Spleen (tissue), 11 donors: ENCODE measurements around the gene CELF6. TPM values are rescaled to one million over a fixed set of nuclear protein-coding genes. Genes with fewer than 3 reads are reported as not detected.

Experiments
- DNase-seq: peaks from one replicate; pipeline ENCODE4 v3.0.0-alpha.2; 2020
- H3K27ac ChIP-seq, 8 donors: fragments of 200-600 bp; sonication (generic) in 7 of 8; 1 replicate in 4 of 8; 2 replicates in 4 of 8; pipeline versions ENCODE4 v1.5.0 to v1.8.0; 2016 to 2021; ENCODE audit warnings: inconsistent platforms in 4 of 8, mild to moderate bottlenecking in 4 of 8, moderate library complexity in 1 of 8
- H3K27me3 ChIP-seq, 7 donors: fragments of 200-600 bp; sonication (generic) in 6 of 7; replicated peaks in 1 of 7; 1 replicate in 4 of 7; 2 replicates in 3 of 7; pipeline versions ENCODE4 v1.5.0 to v1.8.0; 2016 to 2021; ENCODE audit warnings: inconsistent platforms in 3 of 7, mild to moderate bottlenecking in 1 of 7
- H3K36me3 ChIP-seq, 6 donors: fragments of 200-600 bp; sonication (generic) in 5 of 6; 1 replicate in 4 of 6; 2 replicates in 2 of 6; pipeline versions ENCODE4 v1.5.0 to v1.8.0; 2016 to 2021; ENCODE audit warnings: inconsistent platforms in 2 of 6
- H3K4me1 ChIP-seq, 6 donors: fragments of 200-600 bp; sonication (generic) in 5 of 6; 1 replicate in 3 of 6; 2 replicates in 3 of 6; pipeline versions ENCODE4 v1.5.0 to v1.8.0; 2016 to 2021; ENCODE audit warnings: inconsistent platforms in 3 of 6
- H3K4me3 ChIP-seq, 8 donors: fragments of 200-600 bp; sonication (generic) in 7 of 8; 1 replicate in 4 of 8; 2 replicates in 4 of 8; pipeline versions ENCODE4 v1.5.0 to v1.8.0; 2016 to 2021; ENCODE audit warnings: inconsistent platforms in 4 of 8, mild to moderate bottlenecking in 4 of 8, moderate library complexity in 2 of 8
- H3K9me3 ChIP-seq, 8 donors: fragments of 200-600 bp; sonication (generic) in 7 of 8; 1 replicate in 4 of 8; 2 replicates in 4 of 8; pipeline versions ENCODE4 v1.5.0 to v1.8.0; 2016 to 2021; ENCODE audit warnings: inconsistent platforms in 4 of 8
- POLR2A ChIP-seq, 3 donors: fragments of 450-650 bp; IDR thresholded peaks; one replicate each; pipeline ENCODE4 v1.5.1; 2017; ENCODE audit warnings: antibody characterized with exemption in 3 of 3, mild to moderate bottlenecking in 1 of 3
- POLR2AphosphoS5 ChIP-seq, 3 donors: sonication (generic); formaldehyde crosslinking; IDR thresholded peaks; one replicate each; pipeline ENCODE4 v1.5.1; 2017; ENCODE audit warnings: antibody characterized with exemption in 3 of 3
- WGBS, 5 donors: extraction: QIAGEN DNeasy Blood & Tissue Kit in 3 of 5; methylation state at CpG; one replicate each; pipeline versions ENCODE4 v1.1.5 to v1.1.7; 2013 to 2018; 5-methylcytosine and 5-hydroxymethylcytosine counted together
- intact Hi-C: fragments of 100-400 bp; cut with DNase I; formaldehyde crosslinking; loops from one replicate; pipeline ENCODE4 v1.15.0; 2023; ENCODE audit warnings: low total_unique reads
- polyA plus RNA-seq, 3 donors: library from polyadenylated mRNA; stranded (reverse); fragments of 200-250 nt; gene quantifications; one replicate each; pipeline ENCODE4 v1.2.1, GENCODE V29; 2013
- total RNA-seq, 7 donors: library from RNA; depleted of rRNA in 3 of 7; stranded (reverse); fragments of >200 nt in 3 of 7; fragmentation: NEBNext Ultra II Directional in 4 of 7; extraction: Animal tissue kit (Norgen Biotek cat#: 25700) in 4 of 7; gene quantifications; one replicate each; pipeline versions ENCODE4 v1.1.0 to v1.2.1, GENCODE V29; 2016 to 2021
- TF ChIP-seq, protein P1 (sequence below), 11 experiments: fragments of 200-600 bp in 7 of 11; fragments of 450-650 bp in 4 of 11; sonication (generic) in 4 of 11; IDR thresholded peaks in 8 of 11; conservative IDR thresholded peaks in 3 of 11; 1 replicate in 7 of 11; 2 replicates in 4 of 11; pipeline versions ENCODE4 v1.4.0 to v1.8.0; 2016 to 2021; ENCODE audit warnings: antibody characterized with exemption in 11 of 11, inconsistent platforms in 4 of 11, mild to moderate bottlenecking in 1 of 11
- donor health status: healthy with polysubstance abuse.
- donor health status: DM: no; HTN: no; CAD: no; lungs with moderate emphysema.
- donor health status: DM: no; HTN: no; CAD: no.
- donor health status: Bipolar disorder and iron deficiency.
- donor health status: healthy.
- donor health status: DM: no; HTN: no; CAD: no.
- donor health status: DM: yes; HTN: yes; CAD: no.

Gene CELF6
- total and polyA plus RNA-seq, 10 donors = 1.7 to 9.2 (median 3.8) TPM

DNA sequence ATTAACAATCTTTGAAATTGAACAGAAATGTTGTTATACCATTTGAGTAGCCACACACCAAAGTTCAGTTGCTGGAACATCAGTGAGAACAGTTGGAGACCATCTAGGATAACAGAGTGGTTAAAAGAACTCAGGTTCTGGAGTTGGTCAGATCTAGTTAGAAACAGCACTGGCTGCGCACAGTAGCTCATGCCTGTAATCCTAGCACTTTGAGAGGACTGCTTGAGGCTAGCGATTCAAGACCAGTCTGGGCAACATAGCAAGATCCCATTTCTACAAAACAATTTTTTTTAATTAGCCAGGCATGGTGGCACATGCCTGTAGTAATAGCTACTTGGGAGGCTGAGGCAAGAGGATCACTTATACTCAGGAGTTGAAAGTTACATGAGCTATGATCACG is 81.4 kb downstream of the CELF6 start:
- Histone ChIP-seq H3K27me3 (no peaks in the 10 kb centered on the region), H3K27ac (no peak overlapping the region), H3K9me3 (no peaks in the 10 kb centered on the region), H3K4me1 (peaks cover 0 to 24% (median 7%) of the 10 kb centered on the region in 6 donors), H3K4me3 (no peak overlapping the region), H3K36me3 (peaks cover 0 to 50% (median 35%) of the 10 kb centered on the region in 6 donors)
- TF ChIP-seq POLR2AphosphoS5 (IDR thresholded peaks at IDR 0.05) = no peak
- TF ChIP-seq POLR2A (IDR thresholded peaks at IDR 0.05) = no peak
- TF ChIP-seq, protein P1, sequence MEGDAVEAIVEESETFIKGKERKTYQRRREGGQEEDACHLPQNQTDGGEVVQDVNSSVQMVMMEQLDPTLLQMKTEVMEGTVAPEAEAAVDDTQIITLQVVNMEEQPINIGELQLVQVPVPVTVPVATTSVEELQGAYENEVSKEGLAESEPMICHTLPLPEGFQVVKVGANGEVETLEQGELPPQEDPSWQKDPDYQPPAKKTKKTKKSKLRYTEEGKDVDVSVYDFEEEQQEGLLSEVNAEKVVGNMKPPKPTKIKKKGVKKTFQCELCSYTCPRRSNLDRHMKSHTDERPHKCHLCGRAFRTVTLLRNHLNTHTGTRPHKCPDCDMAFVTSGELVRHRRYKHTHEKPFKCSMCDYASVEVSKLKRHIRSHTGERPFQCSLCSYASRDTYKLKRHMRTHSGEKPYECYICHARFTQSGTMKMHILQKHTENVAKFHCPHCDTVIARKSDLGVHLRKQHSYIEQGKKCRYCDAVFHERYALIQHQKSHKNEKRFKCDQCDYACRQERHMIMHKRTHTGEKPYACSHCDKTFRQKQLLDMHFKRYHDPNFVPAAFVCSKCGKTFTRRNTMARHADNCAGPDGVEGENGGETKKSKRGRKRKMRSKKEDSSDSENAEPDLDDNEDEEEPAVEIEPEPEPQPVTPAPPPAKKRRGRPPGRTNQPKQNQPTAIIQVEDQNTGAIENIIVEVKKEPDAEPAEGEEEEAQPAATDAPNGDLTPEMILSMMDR (IDR thresholded peaks at IDR 0.05 in 8 of 11, conservative IDR thresholded peaks at IDR 0.05 in 3 of 11) = no peak
- 94 to 97% (median 96%) methylated on average over 3 of the region's 3 CpGs for WGBS, 5 donors
- no peak for DNase-seq
- intact Hi-C loops = no loop called here

DNA sequence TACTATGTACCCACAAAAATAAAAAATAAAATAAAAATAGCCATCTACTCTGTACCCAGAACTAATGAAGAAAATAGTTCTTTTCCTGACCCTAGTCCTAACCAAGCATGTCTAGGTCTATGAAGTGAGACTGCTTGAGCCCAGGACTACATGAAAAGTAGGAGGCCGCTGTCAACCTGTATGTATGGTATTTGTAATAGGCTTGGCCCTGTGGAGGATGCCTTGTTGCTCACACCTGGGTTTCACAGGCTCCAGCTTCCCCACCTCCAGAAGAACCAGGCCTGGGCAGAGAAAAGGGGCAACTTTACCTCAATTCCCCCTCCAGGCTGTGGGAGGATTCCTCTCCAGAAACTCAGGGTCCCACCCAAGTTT is 82.1 kb downstream of the CELF6 start:
- no peak for DNase-seq
- no peak for TF ChIP-seq POLR2A (IDR thresholded peaks at IDR 0.05)
- TF ChIP-seq, protein P1 (IDR thresholded peaks at IDR 0.05 in 8 of 11, conservative IDR thresholded peaks at IDR 0.05 in 3 of 11) = no peak
- TF ChIP-seq POLR2AphosphoS5 (IDR thresholded peaks at IDR 0.05) = no peak
- Histone ChIP-seq H3K4me3 (no peak overlapping the region), H3K9me3 (no peaks in the 10 kb centered on the region), H3K4me1 (peaks cover 0 to 32% (median 11%) of the 10 kb centered on the region in 6 donors), H3K27me3 (no peaks in the 10 kb centered on the region), H3K27ac (peak overlapping the region in 4 of 8 donors; percentile 47 to 82 (median 70)), H3K36me3 (peaks cover 0 to 43% (median 30%) of the 10 kb centered on the region in 6 donors)
- intact Hi-C loops = no loop called here
- WGBS, 5 donors = 91 to 100% (median 95%) methylated on average over 1 of the region's 1 CpG

DNA sequence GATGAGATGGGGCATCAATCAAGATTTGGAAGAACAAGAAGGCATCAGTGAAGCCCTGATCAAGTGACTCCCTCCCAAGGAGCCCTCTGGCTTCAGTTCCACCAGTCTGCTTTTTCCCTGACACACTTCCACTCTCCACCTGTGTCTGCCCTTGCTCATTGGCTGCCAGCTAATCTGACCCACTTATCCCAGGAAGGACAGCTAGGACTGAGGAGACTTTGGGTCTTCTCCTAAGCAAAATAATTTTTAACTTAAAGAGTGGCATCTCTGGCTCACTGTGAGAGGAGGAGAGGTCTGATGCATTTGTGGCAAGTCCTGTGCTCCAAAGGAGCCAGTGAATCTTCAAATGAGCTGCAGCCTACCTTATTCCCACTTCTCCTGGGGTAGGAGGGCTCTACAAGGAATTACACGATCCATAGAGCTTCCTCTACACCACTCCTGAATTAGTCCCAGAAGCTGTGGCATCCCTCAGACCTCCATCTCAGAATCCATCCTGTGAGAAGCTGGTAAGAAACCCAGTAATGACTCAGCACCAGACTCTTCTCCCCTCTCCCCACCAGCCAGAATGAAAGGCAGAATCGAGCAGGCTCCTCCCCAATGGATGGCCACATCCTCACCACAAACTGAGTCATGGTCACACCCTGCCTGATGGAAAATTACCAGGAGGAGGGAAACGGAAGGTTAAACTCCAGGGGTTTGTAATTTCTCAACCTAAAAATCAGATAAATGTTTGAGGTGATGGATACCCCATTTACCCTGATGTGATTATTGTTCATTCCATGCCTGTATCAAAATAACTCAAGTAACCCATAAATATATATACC is 82.7 kb downstream of the CELF6 start:
- H3K27ac ChIP-seq = peak overlapping the region in 5 of 8 donors; percentile 11 to 82 (median 61)
- H3K4me1 ChIP-seq = peaks cover 0 to 37% (median 17%) of the 10 kb centered on the region in 6 donors
- peak overlapping the region in 1 of 8 donors; percentile 8 for H3K4me3 ChIP-seq
- H3K27me3 ChIP-seq = no peaks in the 10 kb centered on the region
- TF ChIP-seq POLR2A (IDR thresholded peaks at IDR 0.05) = no peak
- TF ChIP-seq POLR2AphosphoS5 (IDR thresholded peaks at IDR 0.05) = peak in 1 of 3 donors; percentile 65
- intact Hi-C loops = no loop called here
- no peak for DNase-seq
- H3K36me3 ChIP-seq = peaks cover 0 to 37% (median 24%) of the 10 kb centered on the region in 6 donors
- H3K9me3 ChIP-seq = no peaks in the 10 kb centered on the region
- 10 to 26% (median 17%) methylated on average over 3 of the region's 3 CpGs for WGBS, 5 donors

DNA sequence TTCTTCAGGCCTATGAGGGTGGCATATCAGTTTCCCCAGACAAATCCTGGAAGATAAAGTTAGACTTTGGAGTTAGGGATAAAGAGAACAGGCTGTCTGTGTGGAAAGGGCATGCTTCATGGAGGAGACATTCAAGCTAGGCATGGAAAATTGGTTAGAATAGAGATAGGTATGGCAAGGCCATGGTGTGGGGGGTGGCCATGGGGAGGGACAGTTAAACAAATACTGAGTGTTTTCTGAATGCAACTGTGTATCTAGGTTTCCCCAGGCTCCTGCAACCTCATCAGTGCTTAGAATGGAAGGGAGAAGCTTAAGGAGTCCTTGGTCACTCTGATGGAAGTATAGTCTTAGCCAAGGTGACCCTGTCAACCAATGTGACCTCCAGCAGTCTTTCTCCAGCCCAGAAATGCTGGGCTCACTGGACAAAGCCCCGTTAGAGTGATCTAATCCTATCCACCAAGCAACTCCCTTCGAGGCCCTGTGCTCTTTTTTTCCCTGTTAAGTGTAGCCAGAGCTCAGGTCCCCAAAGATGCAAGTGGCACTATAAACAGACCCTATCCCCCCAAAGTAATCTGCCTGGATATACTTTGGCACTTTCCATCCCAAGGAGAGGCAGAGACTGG is 83.5 kb downstream of the CELF6 start:
- intact Hi-C loops = no loop called here
- 88 to 93% (median 91%) methylated on average over 2 of the region's 2 CpGs for WGBS, 5 donors

More for the DNA sequence above, 83.5 kb downstream of the CELF6 start:
- TF ChIP-seq POLR2A (IDR thresholded peaks at IDR 0.05) = no peak
- TF ChIP-seq POLR2AphosphoS5 (IDR thresholded peaks at IDR 0.05) = no peak
- TF ChIP-seq, protein P1 (IDR thresholded peaks at IDR 0.05 in 8 of 11, conservative IDR thresholded peaks at IDR 0.05 in 3 of 11) = no peak
- Histone ChIP-seq H3K36me3 (peaks cover 0 to 30% (median 16%) of the 10 kb centered on the region in 6 donors), H3K27ac (peak overlapping the region in 4 of 8 donors; percentile 47 to 82 (median 70)), H3K4me1 (peaks cover 0 to 45% (median 24%) of the 10 kb centered on the region in 6 donors), H3K4me3 (peak overlapping the region in 1 of 8 donors; percentile 8), H3K27me3 (no peaks in the 10 kb centered on the region), H3K9me3 (no peaks in the 10 kb centered on the region)
- no peak for DNase-seq
